Mammary epithelial cell (primary cell): ENCODE results near the gene RLN3.

ENCODE experiments used
- EZH2 ChIP-seq: IDR thresholded peaks from 2 replicates; pipeline ENCODE4 v1.6.1; 2012; ENCODE audit warnings: low read length, inconsistent platforms, borderline replicate concordance
- TF ChIP-seq, protein P1 (sequence below), 2 donors: IDR thresholded peaks in 1 of 2; conservative IDR thresholded peaks in 1 of 2; 2 replicates each; pipeline ENCODE4 v1.5.1; 2011 to 2012; ENCODE audit warnings: inconsistent platforms in 2 of 2, low read length in 2 of 2, mild to moderate bottlenecking in 2 of 2, control low read depth in 1 of 2, low read depth in 1 of 2; ENCODE audit not compliant: insufficient read depth in 1 of 2; ENCODE audit errors: extremely low read depth in 1 of 2

DNA sequence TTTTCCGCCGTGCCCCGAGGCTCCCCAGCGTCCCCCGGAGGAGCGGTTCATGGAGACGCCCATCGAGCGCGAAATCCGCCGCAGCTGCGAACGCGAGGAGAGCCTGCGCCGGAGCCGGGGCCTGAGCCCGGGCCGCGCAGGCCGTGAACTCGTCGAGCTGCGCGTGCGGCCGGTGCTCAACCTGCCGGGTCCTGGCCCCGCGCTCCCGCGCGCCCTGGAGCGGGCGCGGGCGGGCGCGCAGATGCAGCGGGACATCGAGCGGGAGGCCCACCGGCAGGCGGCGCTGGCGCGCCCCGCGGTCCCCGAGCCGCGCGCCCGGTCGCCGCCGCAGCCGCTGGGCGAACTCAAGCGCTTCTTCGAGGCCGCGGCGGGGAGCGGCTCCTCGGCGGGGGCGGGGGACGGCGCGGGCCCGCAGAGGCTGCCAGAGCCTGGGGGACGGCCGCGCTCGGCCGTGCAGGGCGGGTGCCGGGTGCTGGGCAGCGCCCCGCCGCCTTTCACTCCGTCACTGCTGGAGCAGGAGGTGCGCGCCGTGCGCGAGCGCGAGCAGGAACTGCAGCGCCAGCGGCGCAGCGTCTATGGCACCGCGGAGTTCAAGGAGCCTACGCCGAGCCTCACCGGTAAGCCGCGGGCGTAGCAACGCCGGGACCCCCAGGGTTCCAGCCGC, 45.4 kb downstream of the RLN3 start:
- TF ChIP-seq, protein P1, sequence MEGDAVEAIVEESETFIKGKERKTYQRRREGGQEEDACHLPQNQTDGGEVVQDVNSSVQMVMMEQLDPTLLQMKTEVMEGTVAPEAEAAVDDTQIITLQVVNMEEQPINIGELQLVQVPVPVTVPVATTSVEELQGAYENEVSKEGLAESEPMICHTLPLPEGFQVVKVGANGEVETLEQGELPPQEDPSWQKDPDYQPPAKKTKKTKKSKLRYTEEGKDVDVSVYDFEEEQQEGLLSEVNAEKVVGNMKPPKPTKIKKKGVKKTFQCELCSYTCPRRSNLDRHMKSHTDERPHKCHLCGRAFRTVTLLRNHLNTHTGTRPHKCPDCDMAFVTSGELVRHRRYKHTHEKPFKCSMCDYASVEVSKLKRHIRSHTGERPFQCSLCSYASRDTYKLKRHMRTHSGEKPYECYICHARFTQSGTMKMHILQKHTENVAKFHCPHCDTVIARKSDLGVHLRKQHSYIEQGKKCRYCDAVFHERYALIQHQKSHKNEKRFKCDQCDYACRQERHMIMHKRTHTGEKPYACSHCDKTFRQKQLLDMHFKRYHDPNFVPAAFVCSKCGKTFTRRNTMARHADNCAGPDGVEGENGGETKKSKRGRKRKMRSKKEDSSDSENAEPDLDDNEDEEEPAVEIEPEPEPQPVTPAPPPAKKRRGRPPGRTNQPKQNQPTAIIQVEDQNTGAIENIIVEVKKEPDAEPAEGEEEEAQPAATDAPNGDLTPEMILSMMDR (conservative IDR thresholded peaks at IDR 0.05 in 1 of 2, IDR thresholded peaks at IDR 0.05 in 1 of 2; ENCODE audit: extremely low read depth in 1 of 2, insufficient read depth in 1 of 2, low read depth in 1 of 2, low read length in 2 of 2): peak in 1 of 2 donors; percentile 38
- TF ChIP-seq EZH2: no peak
